ENCODE data around the gene HCCS.

HCCS gene

GRCh38 chrX:11124112-11124511 lies 13.0 kb downstream of the HCCS start:
- no peak for DNase-seq

GRCh38 chrX:11125060-11125459 lies 13.9 kb downstream of the HCCS start:
- no peak for DNase-seq

GRCh38 chrX:11129534-11130105 lies 18.5 kb downstream of the HCCS start:
- DNase-seq: no peak

- no peak for DNase-seq
These were observed 19.0 kb downstream of the HCCS start for GRCh38 chrX:11130136-11130535.

- DNase-seq: no peak
These were observed 20.0 kb downstream of the HCCS start for GRCh38 chrX:11131146-11131545.

GRCh38 chrX:11135564-11136185 lies 24.5 kb downstream of the HCCS start:
- no peak for DNase-seq

GRCh38 chrX:11137543-11138139 lies 26.5 kb downstream of the HCCS start:
- DNase-seq: peak; percentile 23

- no peak for DNase-seq
These were observed 27.6 kb downstream of the HCCS start for GRCh38 chrX:11138498-11139390.

- DNase-seq: peak; percentile 67
These were observed 33.0 kb downstream of the HCCS start for GRCh38 chrX:11143931-11144678.

- no peak for DNase-seq
These were observed 35.3 kb downstream of the HCCS start for GRCh38 chrX:11146411-11146810.

GRCh38 chrX:11148401-11148800 lies 37.3 kb downstream of the HCCS start:
- no peak for DNase-seq

GRCh38 chrX:11151799-11152559 lies 40.8 kb downstream of the HCCS start:
- DNase-seq: no peak

GRCh38 chrX:11159149-11159548 lies 48.0 kb downstream of the HCCS start:
- DNase-seq: no peak

- DNase-seq: no peak
These were observed 53.3 kb downstream of the HCCS start for GRCh38 chrX:11164433-11164832.

- no peak for DNase-seq
These were observed 60.8 kb downstream of the HCCS start for GRCh38 chrX:11171956-11172355.

- no peak for DNase-seq
These were observed 61.3 kb downstream of the HCCS start for GRCh38 chrX:11172415-11172814.
